HEK293T (cell line): Measurements from ENCODE around the gene PEX14.

ENCODE experiments used
- ARNT ChIP-seq: fragments of 450-650 bp; IDR thresholded peaks from 2 replicates; pipeline ENCODE4 v1.6.1; 2017; ENCODE audit warnings: mild to moderate bottlenecking
- BHLHE40 ChIP-seq: fragments of 450-650 bp; IDR thresholded peaks from 2 replicates; pipeline ENCODE4 v1.6.1; 2016; ENCODE audit warnings: mild to moderate bottlenecking, moderate library complexity, borderline replicate concordance
- CTBP1 ChIP-seq: fragments of 450-650 bp; IDR thresholded peaks from 2 replicates; pipeline ENCODE4 v1.6.1; 2016; ENCODE audit warnings: borderline replicate concordance
- ELF4 ChIP-seq: fragments of 450-650 bp; IDR thresholded peaks from 2 replicates; pipeline ENCODE4 v1.6.1; 2017; ENCODE audit warnings: antibody characterized with exemption
- FOXA1 ChIP-seq: fragments of 450-650 bp; IDR thresholded peaks from 2 replicates; pipeline ENCODE4 v1.6.1; 2016; ENCODE audit warnings: mild to moderate bottlenecking
- HDGF ChIP-seq: fragments of 450-650 bp; IDR thresholded peaks from 2 replicates; pipeline ENCODE4 v1.6.1; 2017; ENCODE audit warnings: antibody characterized with exemption, borderline replicate concordance
- LEF1 ChIP-seq: fragments of 450-650 bp; IDR thresholded peaks from 2 replicates; pipeline ENCODE4 v1.6.1; 2017; ENCODE audit warnings: mild to moderate bottlenecking, borderline replicate concordance
- NFRKB ChIP-seq: fragments of 450-650 bp; IDR thresholded peaks from 2 replicates; pipeline ENCODE4 v1.6.1; 2016; ENCODE audit warnings: mild to moderate bottlenecking, moderate library complexity
- SP1 ChIP-seq: fragments of 450-650 bp; IDR thresholded peaks from 2 replicates; pipeline ENCODE4 v1.6.1; 2017
- SUZ12 ChIP-seq: fragments of 450-650 bp; IDR thresholded peaks from 2 replicates; pipeline ENCODE4 v1.6.1; 2016; ENCODE audit warnings: mild to moderate bottlenecking
- TARDBP ChIP-seq: fragments of 450-650 bp; IDR thresholded peaks from 2 replicates; pipeline ENCODE4 v1.6.1; 2016
- ZNF384 ChIP-seq: fragments of 450-650 bp; IDR thresholded peaks from 2 replicates; pipeline ENCODE4 v1.6.1; 2016
- TF ChIP-seq, protein P1 (sequence below): fragments of 450-650 bp; IDR thresholded peaks from 2 replicates; pipeline ENCODE4 v1.6.1; 2016

DNA sequence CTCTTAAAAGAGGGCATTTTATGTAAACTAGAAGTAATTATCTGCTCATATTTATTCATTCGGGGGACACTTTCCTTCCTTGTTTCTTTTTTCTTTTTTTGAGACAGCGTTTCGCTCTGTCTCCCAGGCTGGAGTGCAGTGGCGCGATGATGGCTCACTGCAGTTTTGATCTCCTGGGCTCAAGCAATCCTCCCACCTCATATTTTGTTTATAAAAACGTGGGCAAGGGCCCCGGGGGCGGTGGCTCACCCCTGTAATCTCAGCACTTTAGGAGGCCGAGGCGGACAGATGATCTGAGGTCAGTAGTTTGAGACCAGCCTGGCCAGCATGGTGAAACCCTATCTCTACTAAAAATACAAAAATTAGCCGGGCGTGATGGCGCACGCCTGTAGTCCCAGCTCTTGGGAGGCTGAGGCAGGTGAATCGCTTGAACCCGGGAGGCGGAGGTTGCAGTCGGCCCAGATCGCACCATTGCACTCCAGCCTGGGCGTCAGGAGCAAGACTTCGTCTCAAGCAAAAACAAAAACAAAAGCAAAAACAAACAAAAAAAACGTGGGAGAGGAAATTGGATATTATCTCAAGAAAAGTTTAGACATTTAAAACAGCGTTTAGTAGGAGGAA lies 1.5 kb upstream of the PEX14 start:
- TF ChIP-seq SP1 (no peak), BHLHE40 (no peak), LEF1 (no peak), ELF4 (no peak), SUZ12 (no peak), TARDBP (no peak), NFRKB (no peak), ZNF384 (no peak), HDGF (no peak), FOXA1 (no peak), ARNT (no peak), CTBP1 (no peak)
- TF ChIP-seq, protein P1, sequence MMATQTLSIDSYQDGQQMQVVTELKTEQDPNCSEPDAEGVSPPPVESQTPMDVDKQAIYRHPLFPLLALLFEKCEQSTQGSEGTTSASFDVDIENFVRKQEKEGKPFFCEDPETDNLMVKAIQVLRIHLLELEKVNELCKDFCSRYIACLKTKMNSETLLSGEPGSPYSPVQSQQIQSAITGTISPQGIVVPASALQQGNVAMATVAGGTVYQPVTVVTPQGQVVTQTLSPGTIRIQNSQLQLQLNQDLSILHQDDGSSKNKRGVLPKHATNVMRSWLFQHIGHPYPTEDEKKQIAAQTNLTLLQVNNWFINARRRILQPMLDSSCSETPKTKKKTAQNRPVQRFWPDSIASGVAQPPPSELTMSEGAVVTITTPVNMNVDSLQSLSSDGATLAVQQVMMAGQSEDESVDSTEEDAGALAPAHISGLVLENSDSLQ, result no peak
